AG09309 (cell line): Measurements from ENCODE around the gene LRRC37A3.
"Not testable (repeated sequence)": the region's sequence is repeated elsewhere in the genome, so short reads cannot be mapped to it uniquely, and the experiment has no call there.

ENCODE experiments used
- DNase-seq: peaks from one replicate; pipeline ENCODE4 v3.0.0-alpha.2; 2010; ENCODE audit warnings: low read depth
- H3K4me3 ChIP-seq: 2 replicates; pipeline ENCODE4 v1.5.1; 2011; ENCODE audit warnings: mild to moderate bottlenecking, low read depth, low read length, moderate library complexity; ENCODE audit not compliant: control insufficient read depth

The LRRC37A3 gene

GRCh38 chr17:64836623-64837017 is 82.7 kb downstream of the LRRC37A3 start:
- H3K4me3 ChIP-seq = peak overlapping the region; percentile 60
- not testable (repeated sequence) for DNase-seq

- DNase-seq = peak; percentile 21
- not testable (repeated sequence) for H3K4me3 ChIP-seq
Measured at GRCh38 chr17:64834060-64834459, 85.2 kb downstream of the LRRC37A3 start.

- not testable (repeated sequence) for H3K4me3 ChIP-seq, DNase-seq
Measured at GRCh38 chr17:64830631-64831040, 88.6 kb downstream of the LRRC37A3 start.

DNA sequence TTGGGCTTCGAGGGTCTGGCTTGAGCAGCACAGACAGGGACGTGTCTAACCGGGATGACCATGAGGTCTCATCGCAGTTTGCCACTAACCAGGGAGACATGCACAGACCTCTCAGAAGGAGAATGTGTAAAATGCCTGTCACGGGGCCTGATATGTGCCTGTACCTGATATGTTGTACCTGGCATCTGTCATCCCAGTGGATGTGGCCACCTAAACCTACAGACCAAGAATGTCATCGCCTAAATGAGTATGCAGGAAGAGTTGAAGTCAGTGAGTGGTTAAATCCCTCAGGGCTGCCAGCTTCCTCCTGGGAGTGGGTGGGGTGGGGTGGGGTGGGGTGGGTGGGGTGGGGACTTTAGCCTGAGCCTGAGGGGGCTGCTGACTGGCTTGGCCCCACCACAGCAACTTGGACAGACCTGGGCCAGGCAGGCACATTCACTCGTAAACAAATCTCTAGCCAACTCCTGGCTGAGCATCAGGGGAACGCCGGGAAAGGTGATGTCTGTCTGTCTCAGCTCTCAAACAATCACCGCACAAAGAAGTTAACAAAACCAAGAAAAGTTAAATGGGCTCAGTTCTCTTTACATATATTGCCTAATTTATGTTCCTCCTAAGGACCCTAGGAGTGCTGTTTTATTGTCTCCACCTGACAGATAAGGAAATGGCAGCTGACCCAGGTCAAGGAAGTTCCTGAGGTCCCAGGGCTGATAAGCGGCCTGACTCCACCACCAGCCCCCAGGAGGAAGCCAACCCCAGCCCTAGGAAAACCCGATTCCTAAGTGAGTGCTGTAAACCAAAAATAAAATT is 89.3 kb downstream of the LRRC37A3 start:
- not testable (repeated sequence) for DNase-seq, H3K4me3 ChIP-seq

DNA sequence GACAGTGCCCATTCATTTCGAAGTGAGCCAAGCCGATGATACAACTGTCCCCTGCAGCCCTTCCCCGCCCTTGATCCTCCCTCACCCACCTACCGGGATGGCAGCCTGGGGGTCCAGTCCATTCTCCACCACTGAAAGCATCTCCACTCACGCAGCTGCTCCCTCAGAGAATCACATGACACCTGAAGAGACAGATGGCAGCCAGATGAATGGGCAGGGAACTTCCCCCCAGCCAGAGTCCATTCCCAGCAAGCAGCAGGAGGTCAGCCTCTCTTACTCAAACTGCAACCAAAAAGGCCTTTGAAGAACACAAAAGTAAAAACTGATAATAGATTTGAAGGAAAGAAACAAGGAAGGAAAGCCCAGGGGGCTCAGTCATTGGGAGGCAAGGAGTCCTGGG is 90.2 kb downstream of the LRRC37A3 start:
- not testable (repeated sequence) for DNase-seq, H3K4me3 ChIP-seq

DNA sequence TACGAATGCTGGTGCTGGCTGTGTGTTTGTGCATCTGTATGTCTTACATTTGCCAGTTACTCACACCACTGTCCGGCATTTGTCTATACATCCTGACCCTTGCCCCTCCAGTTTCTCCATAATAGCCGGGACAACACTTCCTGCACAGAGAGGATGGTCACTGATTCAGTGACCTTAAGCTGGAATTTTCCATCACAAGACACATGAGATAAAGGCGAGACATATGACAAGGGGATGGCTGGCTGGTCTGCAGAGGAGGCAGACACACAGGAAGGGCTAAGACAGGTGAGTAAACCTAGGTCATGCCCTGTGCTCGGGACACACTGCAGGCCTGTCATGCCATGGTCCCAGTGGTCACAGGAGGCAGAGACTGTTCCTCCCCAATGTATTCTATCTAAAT is 100.4 kb downstream of the LRRC37A3 start:
- H3K4me3 ChIP-seq, DNase-seq: not testable (repeated sequence)

- DNase-seq, H3K4me3 ChIP-seq: not testable (repeated sequence)
Measured at GRCh38 chr17:64815833-64816198, 103.5 kb downstream of the LRRC37A3 start.

GRCh38 chr17:64814993-64815832 is 104.1 kb downstream of the LRRC37A3 start:
- not testable (repeated sequence) for DNase-seq, H3K4me3 ChIP-seq

GRCh38 chr17:64808178-64808977 is 110.9 kb downstream of the LRRC37A3 start:
- H3K4me3 ChIP-seq, DNase-seq: not testable (repeated sequence)
